Astrocyte of the hippocampus (primary cell): ENCODE results near the gene KCNE3.

Experiments used
- DNase-seq: peaks from one replicate; pipeline ENCODE4 v3.0.0; 2011; ENCODE audit warnings: low read depth, low spot score

The KCNE3 gene, protein sequence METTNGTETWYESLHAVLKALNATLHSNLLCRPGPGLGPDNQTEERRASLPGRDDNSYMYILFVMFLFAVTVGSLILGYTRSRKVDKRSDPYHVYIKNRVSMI

DNA sequence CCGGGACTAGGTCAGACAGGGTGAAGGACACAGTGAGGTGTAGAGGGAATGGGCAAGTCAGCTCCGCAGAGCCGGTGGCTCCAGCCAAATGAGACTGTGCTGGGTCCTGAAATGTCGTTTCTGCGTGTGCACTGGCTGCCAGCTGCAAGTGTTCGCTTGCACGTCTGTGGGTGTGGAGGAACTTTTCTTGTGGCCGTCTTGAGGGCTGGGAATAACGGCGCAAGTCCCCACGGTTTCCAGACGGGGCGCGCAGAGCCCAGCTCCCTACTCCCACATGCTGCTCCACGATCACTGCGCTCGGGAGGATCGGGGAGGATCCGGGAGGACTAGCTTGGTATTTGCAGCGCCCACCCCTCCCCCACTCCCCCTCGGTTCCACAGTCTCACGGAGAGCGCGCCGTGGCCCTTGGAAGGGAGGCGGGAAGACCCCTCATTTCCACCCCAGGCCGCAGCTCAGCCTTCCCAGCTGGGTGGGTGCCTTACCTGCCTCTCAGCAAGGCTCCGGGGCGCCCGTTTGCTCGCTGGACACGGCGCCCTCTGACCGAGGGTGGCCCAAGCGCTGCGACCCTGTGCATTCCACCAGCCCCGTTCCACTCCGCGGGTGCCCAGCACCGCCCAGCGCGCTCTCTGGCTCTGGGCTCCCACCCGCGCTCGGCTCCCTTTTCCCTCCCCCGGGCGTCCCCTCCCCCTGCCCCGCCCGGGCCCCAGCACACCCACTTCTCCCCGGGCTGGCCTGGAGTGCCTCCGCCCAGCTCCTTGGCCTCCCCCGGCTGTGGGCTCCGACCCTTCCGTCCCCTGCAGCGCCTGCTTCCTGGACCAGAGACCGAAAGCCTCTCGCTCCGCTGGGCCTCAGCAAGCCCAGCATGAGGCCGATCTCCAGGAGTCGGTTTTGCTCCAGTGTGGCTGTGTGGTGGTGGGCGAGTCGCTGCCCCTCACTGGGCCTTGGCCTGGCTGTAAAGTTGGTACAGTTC lies at the start of gene KCNE3:
KCNE3 (minus strand) TSS at position 634 of the 970 bp plus-strand sequence. CDS start 9,986 bp downstream, outside the sequence.
- peak; percentile 56 for DNase-seq

DNA sequence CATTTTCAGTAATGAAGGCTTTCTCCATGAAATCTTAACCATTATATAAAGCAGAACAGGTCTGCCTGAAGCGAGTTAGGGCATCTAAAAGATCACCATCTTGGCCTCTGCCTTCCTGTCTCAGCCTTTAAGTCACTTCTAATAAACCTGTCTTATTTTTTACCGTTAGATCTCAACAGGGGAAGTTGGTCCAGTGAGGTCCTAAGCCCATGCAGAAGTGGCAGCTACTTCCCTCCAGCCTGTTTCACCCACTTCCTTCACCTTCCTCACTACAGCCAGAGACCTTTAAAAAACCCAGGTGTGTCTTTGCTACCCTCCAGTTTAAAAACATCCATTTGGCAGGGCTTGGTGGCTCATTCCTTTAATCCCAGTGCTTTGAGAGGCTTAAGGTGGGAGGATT lies 40.2 kb upstream of the KCNE3 start:
- DNase-seq: no peak

- DNase-seq: peak; percentile 11
These were observed 39.5 kb upstream of the KCNE3 start for GRCh38 chr11:74506823-74507222.

GRCh38 chr11:74505911-74506310 lies 38.6 kb upstream of the KCNE3 start:
- DNase-seq: no peak

- no peak for DNase-seq
These were observed 36.8 kb upstream of the KCNE3 start for GRCh38 chr11:74504100-74504691.

DNA sequence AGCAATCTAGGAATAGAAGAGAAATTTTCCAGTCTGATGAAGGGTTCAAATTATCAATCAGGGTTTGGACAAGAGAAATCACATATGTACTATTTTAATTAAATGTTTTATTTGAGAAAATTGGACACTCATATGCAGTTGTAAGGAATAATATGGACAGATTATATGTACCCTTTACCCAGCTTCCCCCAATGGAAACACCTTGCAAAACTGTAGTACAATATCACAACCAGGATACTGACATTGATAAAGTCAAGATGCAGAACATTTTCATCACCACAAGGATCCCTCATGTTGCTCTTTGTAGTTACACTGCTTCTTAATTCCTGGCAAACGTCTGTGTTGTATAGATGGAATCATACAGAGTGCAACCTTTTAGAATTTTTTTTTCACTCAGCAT lies 27.6 kb upstream of the KCNE3 start:
- no peak for DNase-seq

- no peak for DNase-seq
These were observed 26.7 kb upstream of the KCNE3 start for GRCh38 chr11:74493791-74494630.

GRCh38 chr11:74492974-74493790 lies 25.8 kb upstream of the KCNE3 start, which contains the start of gene LIPT2:
Gene LIPT2, minus strand, starts transcription at chr11:74493724. Its CDS starts 21 bp downstream, at chr11:74493703.
- peak; percentile 99 for DNase-seq

DNA sequence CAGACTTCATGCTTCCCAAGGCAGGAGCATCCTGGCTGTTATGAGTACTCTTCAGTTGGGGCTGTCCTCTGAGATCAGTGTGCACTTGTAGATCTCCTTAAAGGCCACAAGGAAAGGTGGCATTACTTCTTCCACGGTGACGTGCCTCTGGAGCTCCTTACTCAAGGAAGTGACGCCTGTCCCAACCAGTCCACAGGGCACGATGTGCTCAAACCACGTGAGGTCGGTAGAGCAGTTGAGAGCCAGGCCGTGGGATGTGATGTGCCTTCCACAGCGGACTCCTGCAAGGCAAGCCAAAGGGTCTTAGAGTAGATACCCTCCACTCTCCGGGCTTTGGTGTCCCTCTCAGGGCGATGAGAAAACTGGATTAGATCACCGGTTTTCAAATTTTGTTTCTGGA lies 24.7 kb upstream of the KCNE3 start:
- no peak for DNase-seq

GRCh38 chr11:74490941-74491340 lies 23.6 kb upstream of the KCNE3 start:
- DNase-seq: no peak

- DNase-seq: no peak
These were observed 20.5 kb upstream of the KCNE3 start for GRCh38 chr11:74487875-74488274.

DNA sequence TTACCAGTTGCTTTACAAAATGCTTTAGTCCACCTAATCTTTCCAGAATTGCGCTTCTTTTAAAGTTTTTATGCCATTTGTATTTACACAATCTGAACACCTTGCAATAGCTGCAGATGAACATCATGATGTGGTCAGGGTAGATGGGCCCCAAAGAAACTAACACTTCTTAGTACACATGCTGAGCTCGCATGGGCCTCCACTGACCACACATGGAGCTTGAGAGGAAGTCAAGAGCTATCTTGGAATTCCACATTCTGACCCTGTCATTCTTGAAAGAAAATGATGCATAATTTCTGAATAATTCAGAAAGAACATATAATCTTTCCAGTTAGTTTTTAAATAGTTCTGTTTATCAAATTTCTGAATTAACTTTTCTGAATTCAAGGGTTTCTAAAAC lies 18.5 kb upstream of the KCNE3 start:
- DNase-seq: no peak

DNA sequence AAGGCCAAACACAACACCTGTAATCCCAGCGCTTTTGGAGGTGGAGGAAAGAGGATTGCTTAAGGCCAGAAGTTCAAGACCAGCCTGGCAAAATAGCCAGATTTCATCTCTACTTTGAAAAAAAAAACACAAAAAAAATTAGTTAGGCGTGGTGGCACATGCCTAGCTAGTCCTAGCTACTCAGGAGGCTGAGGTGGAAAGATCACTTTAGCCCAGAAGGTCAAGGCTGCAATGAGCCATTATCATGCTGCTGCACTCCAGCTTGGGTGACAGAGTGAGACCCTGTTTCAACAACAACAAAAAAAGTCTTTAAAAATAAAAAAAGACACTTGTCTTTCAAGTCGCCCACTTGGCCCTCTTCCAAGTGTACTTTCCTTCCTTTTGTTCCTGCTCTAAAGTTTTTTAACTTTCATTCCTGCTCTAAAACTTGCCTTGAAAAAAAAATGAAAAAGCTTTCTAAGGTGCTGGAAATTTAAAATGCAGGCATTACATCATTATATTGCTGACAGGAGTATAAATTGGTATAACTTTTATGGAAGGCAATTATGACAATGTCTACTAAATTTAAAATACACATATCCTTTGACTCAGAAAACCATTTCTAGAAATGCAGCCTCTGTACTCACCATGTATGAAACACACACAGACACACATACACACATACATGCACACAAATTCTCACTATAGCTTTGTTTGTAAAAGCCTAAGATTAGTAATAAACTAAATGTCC lies 13.5 kb upstream of the KCNE3 start:
- no peak for DNase-seq

DNA sequence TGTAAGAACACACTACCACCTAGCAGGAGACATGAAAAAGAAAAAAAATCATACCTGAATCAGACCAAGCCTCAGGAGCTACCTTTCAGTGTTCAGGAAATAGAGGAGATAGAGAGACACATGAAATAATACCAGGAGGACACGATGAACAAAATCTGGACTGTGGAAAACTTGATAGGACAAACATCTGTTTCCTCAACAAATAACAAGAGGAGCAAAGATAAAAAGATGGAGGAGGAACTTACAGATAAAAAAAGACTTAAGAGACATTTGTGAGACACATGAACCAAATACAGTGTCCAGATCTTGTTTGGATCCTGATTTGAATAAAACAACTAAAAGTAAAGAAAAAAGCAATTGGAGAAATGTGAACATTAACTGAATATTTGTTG lies 12.4 kb upstream of the KCNE3 start:
- DNase-seq: no peak

DNA sequence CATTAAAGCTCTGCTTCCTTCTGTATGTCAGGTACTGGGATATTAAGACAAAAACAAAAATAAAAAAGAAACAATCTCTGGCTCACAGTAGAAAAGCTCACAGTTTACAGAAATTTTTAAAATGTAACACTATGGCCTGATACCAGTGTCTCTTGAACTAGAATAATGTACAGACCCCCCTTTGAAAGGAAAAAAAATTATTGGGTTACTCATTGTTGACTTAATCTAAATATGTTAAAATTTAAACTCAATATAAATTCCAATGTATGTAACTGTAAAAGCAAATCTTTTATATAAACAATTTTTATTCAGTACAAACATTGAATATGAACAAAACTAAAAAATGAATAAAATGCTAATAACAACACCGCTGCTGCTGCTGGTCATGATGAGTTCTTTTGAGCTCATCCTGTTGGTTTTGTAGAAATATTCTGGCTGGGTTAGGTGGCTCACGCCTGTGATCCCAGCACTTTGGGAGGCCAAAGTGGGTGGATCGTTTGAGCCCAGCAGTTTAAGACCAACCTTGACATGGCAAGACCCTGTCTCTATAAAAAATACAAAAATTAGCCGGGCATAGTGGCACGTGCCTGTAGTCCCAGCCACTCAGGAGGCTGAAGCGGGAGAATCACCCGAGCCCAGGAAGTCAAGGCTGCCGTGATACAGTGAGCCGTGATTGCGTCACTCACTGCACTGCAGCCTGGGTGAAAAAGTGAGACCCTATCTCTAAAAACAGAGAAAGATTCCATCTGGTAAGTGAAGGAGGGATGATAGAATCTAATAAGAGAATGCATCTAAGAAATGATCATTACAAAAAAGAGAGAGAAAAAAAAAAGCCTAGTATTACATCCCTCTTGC lies 11.8 kb upstream of the KCNE3 start:
- DNase-seq: no peak

GRCh38 chr11:74476536-74476935 lies 9.2 kb upstream of the KCNE3 start:
- no peak for DNase-seq

DNA sequence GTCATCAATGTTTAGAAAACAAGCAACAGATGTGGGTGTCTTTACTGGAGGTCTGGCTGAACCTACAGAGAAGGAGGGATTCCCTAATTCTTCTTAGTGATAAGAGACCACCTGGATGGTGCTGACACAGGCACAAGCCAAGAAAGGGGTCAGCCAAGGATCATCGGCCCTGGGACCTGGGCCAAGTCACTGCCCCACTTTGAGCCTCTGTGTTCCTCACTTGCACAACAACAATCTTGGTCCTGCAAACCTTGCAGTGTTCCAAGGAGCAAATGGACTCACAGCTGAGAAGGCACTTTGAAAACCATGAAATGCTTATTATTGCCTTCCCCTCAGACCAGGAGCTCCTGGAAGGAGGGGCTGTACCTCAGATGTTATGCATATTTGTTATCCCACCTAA lies 7.0 kb upstream of the KCNE3 start:
- DNase-seq: no peak

GRCh38 chr11:74473382-74474173 lies 6.2 kb upstream of the KCNE3 start:
- DNase-seq: no peak
